G401 (cell line): ENCODE results near the gene NEK3. TPM values are rescaled to one million over a fixed set of nuclear protein-coding genes. Genes with fewer than 3 reads are reported as not detected.
"Not testable (repeated sequence)": the region's sequence is repeated elsewhere in the genome, so short reads cannot be mapped to it uniquely, and the experiment has no call there.

Source experiments
- DNase-seq: peaks from one replicate; pipeline ENCODE4 v3.0.0-alpha.2; 2015; ENCODE audit warnings: low spot score
- in situ Hi-C: cut with HindIII; loops from 2 replicates; pipeline ENCODE4 v1.10.0; 2016; ENCODE audit warnings: low sequenced_read_pairs, mixed read lengths
- total RNA-seq: library from RNA; depleted of rRNA; stranded (reverse); fragments of >200 nt; shearing (Covaris generic); gene quantifications from 2 replicates; pipeline ENCODE4 v1.2.3, GENCODE V29; 2014; rRNA removed

NEK3 gene
- total RNA-seq, result 22.2 and 22.5 TPM in 2 replicates

- DNase-seq, result peak; percentile 64
- in situ Hi-C loops, result no loop called here
Observed at GRCh38 chr13:52159159-52159982, at the start of gene NEK3. Gene NEK3 (minus strand): TSS chr13:52159597. CDS start chr13:52156191, 3,406 bp downstream.

- DNase-seq, in situ Hi-C loops: not testable (repeated sequence)
Observed at GRCh38 chr13:52208384-52208783, 49.0 kb upstream of the NEK3 start.

GRCh38 chr13:52207896-52208295 is 48.5 kb upstream of the NEK3 start:
- DNase-seq, in situ Hi-C loops: not testable (repeated sequence)

- in situ Hi-C loops, DNase-seq: not testable (repeated sequence)
Observed at GRCh38 chr13:52207337-52207736, 47.9 kb upstream of the NEK3 start.

- in situ Hi-C loops, DNase-seq: not testable (repeated sequence)
Observed at GRCh38 chr13:52204546-52204945, 45.1 kb upstream of the NEK3 start.

- DNase-seq, in situ Hi-C loops: not testable (repeated sequence)
Observed at GRCh38 chr13:52203864-52204263, 44.5 kb upstream of the NEK3 start.

GRCh38 chr13:52202506-52202905 is 43.1 kb upstream of the NEK3 start:
- DNase-seq, in situ Hi-C loops: not testable (repeated sequence)

- in situ Hi-C loops, result not testable (repeated sequence)
Observed at GRCh38 chr13:52201439-52202193, 42.2 kb upstream of the NEK3 start.

GRCh38 chr13:52195401-52195837 is 36.0 kb upstream of the NEK3 start:
- peak; percentile 69 for DNase-seq
- in situ Hi-C loops, result no loop called here

More at GRCh38 chr13:52201439-52202193, 42.2 kb upstream of the NEK3 start:
- peak; percentile 54 for DNase-seq

GRCh38 chr13:52194184-52194868 is 34.9 kb upstream of the NEK3 start:
- in situ Hi-C loops, result no loop called here
- DNase-seq, result peak; percentile 89

- DNase-seq, result peak; percentile 40
- in situ Hi-C loops, result not testable (repeated sequence)
Observed at GRCh38 chr13:52193587-52194183, 34.3 kb upstream of the NEK3 start.

GRCh38 chr13:52187424-52188187 is 28.2 kb upstream of the NEK3 start:
- DNase-seq, in situ Hi-C loops: not testable (repeated sequence)

- no peak for DNase-seq
- in situ Hi-C loops, result no loop called here
Observed at GRCh38 chr13:52187029-52187423, 27.6 kb upstream of the NEK3 start.

GRCh38 chr13:52181316-52181954 is 22.0 kb upstream of the NEK3 start:
- DNase-seq, in situ Hi-C loops: not testable (repeated sequence)

GRCh38 chr13:52179925-52180324 is 20.5 kb upstream of the NEK3 start:
- in situ Hi-C loops, result no loop called here
- no peak for DNase-seq

GRCh38 chr13:52177276-52177675 is 17.9 kb upstream of the NEK3 start:
- in situ Hi-C loops, result no loop called here
- DNase-seq, result no peak

- DNase-seq, in situ Hi-C loops: not testable (repeated sequence)
Observed at GRCh38 chr13:52173970-52174369, 14.6 kb upstream of the NEK3 start.

- DNase-seq, result no peak
- in situ Hi-C loops, result no loop called here
Observed at GRCh38 chr13:52173373-52173772, 14.0 kb upstream of the NEK3 start.
